PC-3 (cell line): ENCODE results near the gene FLNB. TPM values are rescaled to one million over a fixed set of nuclear protein-coding genes. Genes with fewer than 3 reads are reported as not detected.
A peak's percentile ranks its signal among the peaks of the same experiment; 100 is the strongest.

ENCODE experiments used
- ATAC-seq: fragments of 200-7000 bp; cut with Tn5 transposase; 2 replicates; pipeline ENCODE4 v1.9.1; 2020; ENCODE audit warnings: mild to moderate bottlenecking, moderate library complexity
- BruUV-seq: library from RNA; stranded (reverse); fragments of 400-500 nt; replicated peaks from 2 replicates; lab custom pipeline; 2021; lab: Mats Ljungman, UMichigan
- CTCF ChIA-PET: fragments of 300-600 bp; sonication (Branson Sonifier 250); formaldehyde crosslinking; loops from one replicate; lab custom pipeline; 2022; ENCODE audit warnings: antibody characterized with exemption; lab: Charles Lee
- POLR2A ChIA-PET: fragments of 300-600 bp; sonication (Branson Sonifier 250); formaldehyde crosslinking; loops from one replicate; lab custom pipeline; 2022; ENCODE audit warnings: antibody characterized with exemption; ENCODE audit not compliant: unreplicated experiment; lab: Charles Lee
- DNase-seq: peaks from one replicate; pipeline ENCODE4 v3.0.0-alpha.2; 2015
- H2AFZ ChIP-seq: fragments of 300-600 bp; sonication (generic); 2 replicates; pipeline ENCODE4 v1.6.0; 2016; ENCODE audit warnings: antibody characterized with exemption, low read length
- H3F3A ChIP-seq: fragments of 300-600 bp; sonication (generic); one replicate; pipeline ENCODE4 v1.6.0; 2017; ENCODE audit warnings: antibody characterized with exemption, low read length, control low read depth, mild to moderate bottlenecking; ENCODE audit not compliant: unreplicated experiment
- H3K27ac ChIP-seq: fragments of 300-600 bp; sonication (generic); 2 replicates; pipeline ENCODE4 v1.5.1; 2016; ENCODE audit warnings: mild to moderate bottlenecking, low read length
- H3K27me3 ChIP-seq: fragments of 300-600 bp; sonication (generic); 2 replicates; pipeline ENCODE4 v1.6.1; 2016; ENCODE audit warnings: low read length, mixed read lengths
- H3K36me3 ChIP-seq: fragments of 300-600 bp; sonication (generic); 2 replicates; pipeline ENCODE4 v1.6.1; 2016; ENCODE audit warnings: low read depth, mixed run types, low read length, mixed read lengths
- H3K4me1 ChIP-seq: fragments of 300-600 bp; sonication (generic); 2 replicates; pipeline ENCODE4 v1.5.1; 2016; ENCODE audit warnings: low read length; ENCODE audit not compliant: insufficient read depth
- H3K4me2 ChIP-seq: fragments of 300-600 bp; sonication (generic); 2 replicates; pipeline ENCODE4 v1.6.0; 2016; ENCODE audit warnings: low read length
- H3K4me3 ChIP-seq: fragments of 300-600 bp; sonication (generic); 2 replicates; pipeline ENCODE4 v1.5.1; 2016; ENCODE audit warnings: mild to moderate bottlenecking, low read length, mixed read lengths
- H3K79me2 ChIP-seq: fragments of 300-600 bp; sonication (generic); 2 replicates; pipeline ENCODE4 v1.6.1; 2017; ENCODE audit warnings: low read length, mixed read lengths
- H3K9ac ChIP-seq: fragments of 300-600 bp; sonication (generic); 2 replicates; pipeline ENCODE4 v1.6.0; 2016; ENCODE audit warnings: mild to moderate bottlenecking, low read length
- H3K9me2 ChIP-seq: fragments of 300-600 bp; sonication (generic); replicated peaks from 2 replicates; pipeline ENCODE4 v1.6.1; 2016; ENCODE audit warnings: mixed run types, low read length, mixed read lengths
- H3K9me3 ChIP-seq: fragments of 300-600 bp; sonication (generic); 2 replicates; pipeline ENCODE4 v1.6.1; 2016; ENCODE audit warnings: low read length, mixed read lengths
- H4K20me1 ChIP-seq: fragments of 300-600 bp; sonication (generic); 2 replicates; pipeline ENCODE4 v1.6.1; 2016; ENCODE audit warnings: low read length, mixed read lengths
- CTCF ChIP-seq: fragments of 300-600 bp; sonication (generic); conservative IDR thresholded peaks from 2 replicates; pipeline ENCODE4 v1.5.1; 2017; ENCODE audit warnings: antibody characterized with exemption, low read depth, mild to moderate bottlenecking, low read length
- EZH2 ChIP-seq: fragments of 300-600 bp; sonication (generic); IDR thresholded peaks from one replicate; pipeline ENCODE4 v1.6.1; 2017; ENCODE audit warnings: antibody characterized with exemption, mild to moderate bottlenecking, low read length; ENCODE audit not compliant: unreplicated experiment
- EZH2phosphoT487 ChIP-seq: fragments of 300-600 bp; sonication (generic); IDR thresholded peaks from 2 replicates; pipeline ENCODE4 v1.6.1; 2018; ENCODE audit warnings: mild to moderate bottlenecking, antibody characterized with exemption, low read length, borderline replicate concordance
- intact Hi-C: fragments of 100-400 bp; cut with micrococcal nuclease; formaldehyde crosslinking; loops from 2 replicates; pipeline ENCODE4 v1.9.0; 2023
- total RNA-seq: library from RNA; depleted of rRNA; stranded (reverse); fragments of >200 nt; gene quantifications from 2 replicates; pipeline ENCODE4 v1.2.3, GENCODE V29; 2014

The FLNB gene
- total RNA-seq, 1 experiment from 2014 or later: 505 TPM

GRCh38 chr3:58109752-58110151, 101.5 kb downstream of the FLNB start:
- Histone ChIP-seq H4K20me1 (peaks cover 12% of the 10 kb centered on the region), H3K4me3 (no peak overlapping the region), H3K36me3 (peaks cover 85% of the 10 kb centered on the region), H3K9me3 (no peaks in the 10 kb centered on the region), H3F3A (peaks cover 13% of the 10 kb centered on the region), H3K4me1 (peaks cover 19% of the 10 kb centered on the region), H3K27ac (no peak overlapping the region), H3K27me3 (no peaks in the 10 kb centered on the region), H3K9ac (no peak overlapping the region), H2AFZ (no peak overlapping the region), H3K4me2 (no peak overlapping the region), H3K79me2 (peaks cover 35% of the 10 kb centered on the region), H3K9me2 (no peaks in the 10 kb centered on the region)
- BruUV-seq: no TSS peak
- intact Hi-C loops: no loop called here
- ChIA-PET CTCF (no interaction called here), POLR2A (no interaction called here)
- TF ChIP-seq EZH2: no peak
- TF ChIP-seq CTCF: no peak
- TF ChIP-seq EZH2phosphoT487: no peak
- DNase-seq (no peak), ATAC-seq (no peak)

- ChIA-PET POLR2A (no interaction called here), CTCF (no interaction called here)
- Histone ChIP-seq H3K9me3 (no peaks in the 10 kb centered on the region), H3K4me3 (peak overlapping the region; percentile 33; the same call in 1 of the 2 replicates), H3K27me3 (no peaks in the 10 kb centered on the region), H3K4me2 (peak overlapping the region; percentile 62), H3K36me3 (peaks cover 87% of the 10 kb centered on the region), H4K20me1 (peaks cover 19% of the 10 kb centered on the region), H3K27ac (peak overlapping the region; percentile 66), H3K4me1 (peaks cover 19% of the 10 kb centered on the region), H3F3A (peaks cover 13% of the 10 kb centered on the region), H3K9me2 (no peaks in the 10 kb centered on the region), H3K79me2 (peaks cover 48% of the 10 kb centered on the region), H3K9ac (no peak overlapping the region), H2AFZ (no peak overlapping the region)
- TF ChIP-seq EZH2: no peak
- TF ChIP-seq CTCF: no peak
- TF ChIP-seq EZH2phosphoT487: no peak
- ATAC-seq (peak; percentile 54), DNase-seq (peak; percentile 90)
- BruUV-seq: no TSS peak
- intact Hi-C loops: no loop called here
Observed at GRCh38 chr3:58111513-58112184, 103.4 kb downstream of the FLNB start.

GRCh38 chr3:58112185-58112535, 103.9 kb downstream of the FLNB start:
- intact Hi-C loops: no loop called here
- H3K9me2 ChIP-seq: no peaks in the 10 kb centered on the region
- no peaks in the 10 kb centered on the region for H3K9me3 ChIP-seq
- TF ChIP-seq EZH2phosphoT487: no peak
- no peak for TF ChIP-seq CTCF
- no peak for TF ChIP-seq EZH2
- H3K27me3 ChIP-seq: no peaks in the 10 kb centered on the region
- ATAC-seq (no peak), DNase-seq (no peak)
- H3K9ac ChIP-seq: no peak overlapping the region
- H3K4me1 ChIP-seq: peaks cover 19% of the 10 kb centered on the region
- peaks cover 90% of the 10 kb centered on the region for H3K36me3 ChIP-seq
- peak overlapping the region; percentile 33; the same call in 1 of the 2 replicates for H3K4me3 ChIP-seq
- peaks cover 52% of the 10 kb centered on the region for H3K79me2 ChIP-seq
- H3F3A ChIP-seq: peaks cover 13% of the 10 kb centered on the region
- H3K4me2 ChIP-seq: peak overlapping the region; percentile 62
- no TSS peak for BruUV-seq
- H4K20me1 ChIP-seq: peaks cover 19% of the 10 kb centered on the region
- ChIA-PET CTCF (no interaction called here), POLR2A (no interaction called here)
- no peak overlapping the region for H2AFZ ChIP-seq
- H3K27ac ChIP-seq: peak overlapping the region; percentile 66
